NCI-H2107 treated with DMSO at 0.1 percent for 48 hours (cell line): ENCODE data around the gene SLC26A6.

Experiments used
- DNase-seq: peaks from one replicate; lab custom pipeline; 2025; ENCODE audit not compliant: unreplicated experiment; lab: John Stamatoyannopoulos, UW

SLC26A6 gene, protein sequence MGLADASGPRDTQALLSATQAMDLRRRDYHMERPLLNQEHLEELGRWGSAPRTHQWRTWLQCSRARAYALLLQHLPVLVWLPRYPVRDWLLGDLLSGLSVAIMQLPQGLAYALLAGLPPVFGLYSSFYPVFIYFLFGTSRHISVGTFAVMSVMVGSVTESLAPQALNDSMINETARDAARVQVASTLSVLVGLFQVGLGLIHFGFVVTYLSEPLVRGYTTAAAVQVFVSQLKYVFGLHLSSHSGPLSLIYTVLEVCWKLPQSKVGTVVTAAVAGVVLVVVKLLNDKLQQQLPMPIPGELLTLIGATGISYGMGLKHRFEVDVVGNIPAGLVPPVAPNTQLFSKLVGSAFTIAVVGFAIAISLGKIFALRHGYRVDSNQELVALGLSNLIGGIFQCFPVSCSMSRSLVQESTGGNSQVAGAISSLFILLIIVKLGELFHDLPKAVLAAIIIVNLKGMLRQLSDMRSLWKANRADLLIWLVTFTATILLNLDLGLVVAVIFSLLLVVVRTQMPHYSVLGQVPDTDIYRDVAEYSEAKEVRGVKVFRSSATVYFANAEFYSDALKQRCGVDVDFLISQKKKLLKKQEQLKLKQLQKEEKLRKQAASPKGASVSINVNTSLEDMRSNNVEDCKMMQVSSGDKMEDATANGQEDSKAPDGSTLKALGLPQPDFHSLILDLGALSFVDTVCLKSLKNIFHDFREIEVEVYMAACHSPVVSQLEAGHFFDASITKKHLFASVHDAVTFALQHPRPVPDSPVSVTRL

DNA sequence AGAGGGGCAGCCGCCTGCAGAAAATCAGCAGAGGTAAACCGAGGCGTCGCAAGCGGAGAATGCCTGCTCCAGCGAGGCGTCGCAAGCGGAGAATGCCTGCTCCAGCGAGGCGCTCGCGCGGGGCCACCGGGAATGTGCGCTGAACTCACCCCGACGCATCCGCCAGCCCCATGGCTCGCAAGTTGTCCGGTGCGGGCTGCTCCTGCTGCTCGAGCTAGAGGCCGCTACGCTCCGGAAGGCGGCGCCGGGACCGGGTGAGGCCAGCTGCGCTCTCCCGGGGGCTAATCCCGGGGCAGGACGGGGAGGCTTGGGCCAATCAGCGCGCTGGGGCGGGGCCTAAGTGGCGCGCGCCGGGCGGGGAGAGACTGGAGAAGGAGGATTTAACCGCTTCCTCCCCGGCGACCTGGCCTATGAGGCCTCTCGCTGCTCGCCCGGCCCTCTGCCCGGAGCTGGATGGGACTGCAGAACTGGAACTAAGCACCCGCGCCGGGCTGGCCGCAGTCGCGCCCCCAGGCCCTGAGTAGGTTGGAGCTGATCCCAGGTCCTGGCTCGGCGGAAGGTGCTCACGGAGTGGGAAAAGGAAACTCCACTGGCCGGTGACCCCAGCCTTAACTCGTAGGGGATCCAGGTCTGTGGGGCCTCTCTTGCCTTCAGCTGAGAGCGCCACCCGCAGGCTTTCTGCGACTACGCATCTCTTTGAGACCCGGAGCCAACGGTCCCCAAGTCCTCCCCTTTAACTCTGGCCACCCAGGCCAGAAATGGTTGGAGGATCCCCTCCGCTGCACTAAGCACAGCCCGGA lies at the start of gene SLC26A6:
Gene SLC26A6 (minus strand): TSS at position 240 of the 800 bp plus-strand sequence. CDS start 68 bp downstream, at position 172.
- peak; percentile 57 for DNase-seq

DNA sequence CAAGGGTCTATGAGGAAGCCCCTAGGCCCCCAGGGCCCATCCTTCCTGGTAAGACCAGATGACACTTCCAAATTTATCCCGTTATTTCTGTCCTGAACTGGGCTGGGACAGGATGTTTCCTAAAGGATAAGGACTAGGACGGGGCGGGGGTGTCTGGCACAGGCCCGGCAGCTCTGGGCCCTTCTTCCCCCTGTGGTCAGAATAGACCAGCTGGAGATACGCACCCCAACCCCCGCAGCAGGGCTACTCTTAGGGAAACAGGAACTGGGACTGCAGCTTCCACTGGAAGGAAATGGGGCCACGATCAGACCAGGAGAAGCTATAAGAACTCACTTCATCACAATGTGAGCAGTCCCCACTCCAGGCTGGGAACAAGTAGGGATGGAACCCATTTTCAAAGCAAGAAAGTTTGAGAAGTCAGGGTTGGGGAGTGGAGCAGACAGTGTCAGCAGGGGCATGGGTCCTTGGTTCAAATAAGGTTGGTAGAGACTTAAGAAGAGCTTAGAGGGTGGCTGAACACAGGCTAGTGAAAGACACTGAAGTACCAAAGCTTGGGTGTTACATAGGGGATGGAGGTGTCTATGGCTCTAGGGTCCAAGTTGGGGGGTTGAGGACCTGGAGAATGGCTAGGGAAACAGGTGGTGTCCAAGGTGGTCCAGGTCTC lies 49.4 kb upstream of the SLC26A6 start:
- no peak for DNase-seq

DNA sequence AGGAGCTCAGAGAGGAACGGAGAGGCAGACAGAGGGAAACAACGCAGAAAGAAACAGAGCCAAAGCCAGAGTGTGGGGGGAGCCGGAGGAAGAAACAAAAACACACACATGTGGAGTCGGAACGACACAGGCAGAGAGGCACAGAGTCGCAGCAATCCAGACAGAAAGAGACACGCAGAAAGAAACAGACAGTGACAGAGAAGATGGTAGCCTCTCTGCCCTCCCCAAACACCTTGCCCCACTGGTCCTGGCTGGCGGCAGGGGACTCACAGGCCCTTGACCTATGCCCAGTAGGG lies 48.7 kb upstream of the SLC26A6 start:
- DNase-seq = no peak

DNA sequence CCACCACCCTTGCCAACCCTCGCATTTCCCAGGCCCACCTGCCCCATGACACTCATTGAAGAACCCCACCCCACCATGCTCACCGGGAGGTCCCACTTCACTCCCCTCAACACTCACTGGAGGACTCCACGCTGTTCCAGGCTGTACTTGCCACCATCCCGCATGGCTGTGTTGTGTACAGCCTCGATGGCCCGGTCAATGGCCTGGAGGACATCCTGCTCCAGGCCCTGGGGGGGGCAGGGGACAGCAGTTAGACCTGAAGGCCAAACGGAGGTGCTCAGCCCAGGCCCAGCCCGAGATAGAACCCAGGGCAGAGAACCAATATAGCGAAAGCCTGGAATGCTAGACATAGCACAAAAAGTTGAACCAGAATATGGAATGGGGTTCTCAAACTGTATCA lies 47.5 kb upstream of the SLC26A6 start:
- no peak for DNase-seq

- no peak for DNase-seq
These were observed 46.8 kb upstream of the SLC26A6 start for GRCh38 chr3:48681974-48682610.

DNA sequence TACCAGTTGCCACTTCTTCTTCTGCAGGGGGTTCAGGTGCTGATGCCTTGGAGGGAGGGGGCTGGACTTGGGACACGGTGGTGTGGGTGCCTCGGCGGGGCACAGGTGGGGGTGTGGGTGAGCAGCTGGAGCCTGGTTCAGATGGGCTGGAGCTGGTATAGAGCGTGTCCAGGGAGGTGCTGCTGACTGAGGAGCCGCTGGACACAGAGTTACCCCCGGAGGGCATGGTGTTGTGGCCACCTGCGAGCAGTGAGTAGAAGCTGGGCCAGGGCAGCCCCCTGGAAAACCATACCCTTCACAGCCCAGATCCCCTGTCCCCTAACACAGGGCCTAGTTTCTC lies 46.2 kb upstream of the SLC26A6 start:
- DNase-seq = no peak

DNA sequence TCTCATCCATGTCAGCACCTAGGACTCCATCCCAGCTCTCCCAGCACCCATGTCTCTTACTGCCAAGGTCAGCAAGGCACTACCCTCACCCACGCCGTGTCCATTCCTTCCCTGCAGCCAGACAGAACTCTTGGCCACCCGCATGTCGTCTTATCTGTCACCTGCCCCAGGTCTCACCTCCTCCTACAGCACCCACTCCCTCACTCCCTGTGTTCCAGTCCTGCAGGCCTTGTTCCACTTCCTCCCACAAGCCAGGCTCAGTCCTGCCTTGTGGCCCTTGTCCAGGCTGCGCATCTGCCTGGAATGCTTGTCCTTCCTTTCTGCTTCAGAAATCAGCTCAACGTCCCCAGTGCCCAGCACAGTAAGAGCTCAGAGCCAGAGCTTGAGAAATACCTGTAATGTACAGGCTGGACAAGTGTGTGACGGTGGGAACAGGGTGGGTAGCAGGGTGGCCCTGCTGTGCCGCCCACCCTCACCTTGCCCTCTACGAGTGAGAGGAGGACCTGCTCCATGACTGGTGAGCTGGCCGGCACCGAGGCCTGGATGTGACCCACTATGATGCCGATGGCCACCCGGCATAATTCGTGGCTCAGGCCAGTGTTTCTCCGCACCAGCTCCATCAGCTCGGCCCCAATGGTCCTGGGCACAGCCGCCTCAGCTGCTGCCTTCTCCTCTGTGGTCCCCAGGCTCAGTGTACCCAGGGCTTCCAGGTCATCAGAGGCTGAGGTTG lies 45.7 kb upstream of the SLC26A6 start:
- no peak for DNase-seq

DNA sequence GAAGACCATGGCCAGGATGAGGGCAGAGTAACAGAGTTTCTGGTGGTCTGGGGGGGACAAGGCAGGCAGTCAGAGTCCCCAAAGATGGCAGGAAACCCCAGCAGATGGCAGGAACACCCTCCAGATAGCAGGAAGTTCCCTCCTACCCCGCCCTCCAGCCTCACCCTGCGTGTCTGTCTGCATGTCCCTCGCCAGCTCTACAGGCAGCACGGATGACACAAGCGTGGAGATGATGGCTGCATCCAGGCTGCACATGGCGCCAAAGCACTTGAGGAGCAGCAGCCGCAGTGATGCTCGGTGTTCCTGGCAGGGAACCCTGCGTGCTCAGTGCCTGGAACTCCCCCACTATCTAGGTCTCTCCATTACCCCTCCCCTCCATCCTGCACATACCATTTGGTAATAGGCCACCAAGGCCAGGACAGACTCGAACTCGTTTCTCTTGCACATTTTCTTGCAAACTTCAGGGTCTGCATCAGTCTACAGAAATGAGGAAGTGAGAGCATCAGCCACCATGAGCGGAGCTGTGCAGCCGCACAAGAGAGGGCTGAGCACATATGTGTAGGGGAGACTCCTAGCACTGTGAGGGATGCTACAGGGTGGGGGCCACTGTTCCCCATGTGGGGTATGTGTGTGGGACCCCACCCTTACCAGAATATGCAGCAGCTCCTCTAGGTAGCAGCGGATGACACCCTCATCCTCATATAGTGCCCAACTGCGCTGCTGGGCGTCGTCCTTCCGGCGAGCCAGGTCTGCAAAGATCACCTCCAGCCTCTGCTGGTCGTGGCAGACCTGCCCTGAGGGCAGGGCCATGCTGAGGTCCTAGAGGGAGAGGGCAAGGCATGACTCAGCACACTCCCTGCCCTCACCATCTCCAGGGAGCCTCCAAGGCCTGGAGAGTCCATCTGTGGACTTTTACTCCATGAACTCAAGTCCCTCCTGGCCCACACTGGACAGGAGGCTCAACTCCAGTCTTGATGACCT lies 44.4 kb upstream of the SLC26A6 start:
- no peak for DNase-seq

- no peak for DNase-seq
These were observed 43.5 kb upstream of the SLC26A6 start for GRCh38 chr3:48678566-48679380.

DNA sequence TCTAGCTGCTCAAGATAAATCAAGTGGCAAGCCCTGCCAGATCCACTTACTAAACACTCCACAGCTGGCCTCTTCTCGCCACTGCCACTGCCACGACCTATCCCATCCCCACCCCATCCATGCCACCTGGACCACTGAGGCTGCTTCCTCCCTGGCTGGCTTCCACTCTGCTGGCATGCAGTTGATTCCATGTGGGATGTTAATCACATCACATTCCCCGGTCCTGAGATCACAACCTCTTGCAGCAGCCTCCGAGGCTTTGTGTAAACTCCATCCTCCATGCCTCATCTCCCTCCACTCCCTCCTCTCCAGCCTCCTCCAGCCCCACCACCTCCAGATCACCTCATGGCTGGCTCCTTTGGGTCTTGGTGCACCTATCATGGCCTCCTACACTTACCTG lies 42.8 kb upstream of the SLC26A6 start:
- DNase-seq = no peak

- DNase-seq = no peak
These were observed 39.2 kb upstream of the SLC26A6 start for GRCh38 chr3:48674505-48674904.

DNA sequence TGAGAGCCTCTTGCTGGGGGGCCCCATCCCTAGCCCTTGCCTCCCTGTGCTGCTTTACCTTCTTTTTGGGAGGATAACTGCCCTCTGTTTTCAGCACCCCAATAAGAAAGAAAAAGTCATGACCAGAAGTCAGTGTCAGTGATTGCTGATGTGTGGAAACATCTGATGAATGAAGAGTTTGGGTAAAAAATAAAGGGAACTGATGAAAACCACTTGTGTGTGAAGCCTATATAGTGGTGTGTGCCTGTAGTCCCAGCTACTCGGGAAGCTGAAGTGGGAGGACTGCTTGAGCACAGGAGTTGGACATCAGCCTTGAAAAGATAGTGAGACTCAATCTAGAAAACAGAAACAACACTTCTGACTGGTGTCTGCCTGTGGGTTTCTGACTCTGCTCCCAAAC lies 37.3 kb upstream of the SLC26A6 start:
- DNase-seq = no peak

- DNase-seq = no peak
These were observed 29.7 kb upstream of the SLC26A6 start for GRCh38 chr3:48664929-48665328.

GRCh38 chr3:48664313-48664644 lies 29.0 kb upstream of the SLC26A6 start:
- DNase-seq = no peak

DNA sequence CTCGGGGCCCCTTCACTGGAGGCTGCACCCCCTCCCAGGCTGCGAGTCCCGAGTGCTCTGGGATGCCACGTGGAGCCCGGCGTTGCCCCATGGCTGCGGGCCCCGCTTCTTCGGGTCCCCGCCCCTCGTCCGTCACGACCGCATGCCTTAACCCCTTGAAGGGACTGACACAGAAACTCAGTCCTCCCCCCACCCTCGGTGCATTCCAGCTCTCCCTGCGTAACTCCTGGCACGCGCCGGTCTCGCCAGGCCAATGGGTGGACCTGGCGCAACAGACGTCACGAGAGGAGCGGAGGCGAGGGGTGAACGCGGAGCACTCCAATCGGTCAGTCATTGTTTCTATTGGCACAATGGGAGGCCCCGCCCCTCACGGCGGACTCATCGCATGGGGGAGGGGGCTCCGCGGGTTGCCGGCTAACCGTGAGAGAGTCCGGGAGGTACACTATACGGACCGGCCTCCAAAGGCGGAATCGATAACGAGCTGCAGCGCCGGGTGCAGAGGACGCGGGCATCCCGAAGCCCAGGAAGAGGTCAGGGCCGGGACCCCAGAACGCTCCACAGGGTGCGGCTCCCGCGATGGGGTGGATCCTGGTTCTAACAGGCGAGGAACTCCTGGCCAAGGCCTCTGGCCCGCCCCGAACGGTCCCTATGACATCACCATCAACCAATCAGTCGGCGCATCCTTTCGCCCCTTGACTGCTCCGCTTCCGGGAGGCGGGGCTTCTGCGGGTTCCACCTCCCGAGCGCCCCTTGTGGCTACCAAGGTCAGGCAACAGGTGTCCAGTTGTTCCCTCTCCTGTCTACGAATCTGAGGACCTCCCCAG lies 28.4 kb upstream of the SLC26A6 start:
- DNase-seq = peak; percentile 77

DNA sequence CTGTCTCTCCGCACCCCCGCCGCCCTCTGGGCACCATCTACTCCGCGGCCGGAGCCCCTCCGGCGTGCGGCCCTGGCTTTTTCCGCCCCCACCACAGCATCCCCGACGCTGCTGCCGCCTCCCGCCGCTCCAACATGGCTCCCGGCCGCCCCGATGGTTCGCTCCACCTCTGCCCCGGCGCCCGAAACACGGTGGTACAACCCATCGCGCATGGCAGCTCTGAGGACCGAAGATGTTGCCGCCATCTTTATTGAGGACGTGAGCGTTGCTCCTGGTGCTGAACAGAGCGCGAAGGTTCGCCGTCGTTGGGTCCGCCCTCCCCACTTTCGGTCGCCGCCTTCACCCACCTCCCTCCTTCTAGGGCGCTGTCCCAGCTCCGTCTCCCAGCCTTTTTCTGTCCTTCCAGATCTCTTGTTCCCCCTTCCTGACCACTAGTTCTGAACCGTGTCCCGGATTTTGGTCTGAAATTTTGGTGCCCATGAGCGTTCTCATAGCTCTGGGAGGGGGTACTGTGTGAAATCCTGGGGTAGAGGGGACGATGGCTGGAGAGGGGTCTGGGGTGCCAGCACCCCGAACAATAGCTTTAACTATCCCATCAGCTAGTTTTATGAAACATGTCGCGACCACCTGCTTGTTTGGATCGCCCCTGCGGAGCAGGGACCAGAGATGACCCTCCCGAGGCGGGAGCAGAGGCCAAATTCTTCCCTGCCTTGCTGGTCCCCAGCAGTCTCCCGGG lies 27.7 kb upstream of the SLC26A6 start, which contains the start of gene CELSR3:
Gene CELSR3 (minus strand): TSS at position 134 of the 736 bp plus-strand sequence. CDS start 252 bp downstream, outside the sequence.
- peak; percentile 51 for DNase-seq
